H9 (cell line): ENCODE measurements around the gene CLCA4. TPM values are rescaled to one million over a fixed set of nuclear protein-coding genes. Genes with fewer than 3 reads are reported as not detected.

Experiments
- DNase-seq: peaks from one replicate; pipeline ENCODE4 v3.0.0-alpha.2; 2017
- H2AFZ ChIP-seq: one replicate; pipeline ENCODE4 v1.6.1; 2013; ENCODE audit warnings: mild to moderate bottlenecking, low read length, control low read depth, moderate library complexity
- H2AK5ac ChIP-seq: 2 replicates; pipeline ENCODE4 v1.6.1; 2013; ENCODE audit warnings: low read length, control low read depth, mixed read lengths; ENCODE audit not compliant: insufficient read length
- H2BK120ac ChIP-seq: one replicate; pipeline ENCODE4 v1.6.1; 2013; ENCODE audit warnings: low read depth, mild to moderate bottlenecking, low read length, control low read depth, inconsistent platforms; ENCODE audit not compliant: poor library complexity, severe bottlenecking
- H2BK12ac ChIP-seq: 2 replicates; pipeline ENCODE4 v1.6.1; 2013; ENCODE audit warnings: low read length, control low read depth, mixed read lengths, low read depth; ENCODE audit not compliant: insufficient read length
- H2BK15ac ChIP-seq: 2 replicates; pipeline ENCODE4 v1.6.1; 2013; ENCODE audit warnings: low read depth, low read length, control low read depth
- H2BK20ac ChIP-seq: one replicate; pipeline ENCODE4 v1.6.1; 2013; ENCODE audit warnings: low read depth, mild to moderate bottlenecking, low read length, control low read depth, inconsistent platforms; ENCODE audit not compliant: poor library complexity, severe bottlenecking
- H2BK5ac ChIP-seq: 2 replicates; pipeline ENCODE4 v1.6.1; 2013; ENCODE audit warnings: low read length, control low read depth, mixed read lengths; ENCODE audit not compliant: insufficient read length
- H3K14ac ChIP-seq: 2 replicates; pipeline ENCODE4 v1.6.1; 2013; ENCODE audit warnings: low read length, control low read depth; ENCODE audit not compliant: insufficient read depth
- H3K18ac ChIP-seq: 2 replicates; pipeline ENCODE4 v1.6.1; 2013; ENCODE audit warnings: low read depth, mild to moderate bottlenecking, mixed read lengths, low read length, control low read depth; ENCODE audit not compliant: insufficient read length
- H3K23ac ChIP-seq: 2 replicates; pipeline ENCODE4 v1.6.1; 2013; ENCODE audit warnings: low read length, control low read depth, mixed read lengths, low read depth; ENCODE audit not compliant: insufficient read length
- H3K23me2 ChIP-seq: 2 replicates; pipeline ENCODE4 v1.6.1; 2013; ENCODE audit warnings: low read depth, mild to moderate bottlenecking, mixed read lengths, low read length, control low read depth; ENCODE audit not compliant: insufficient read length, poor library complexity, severe bottlenecking
- H3K27ac ChIP-seq: 2 replicates; pipeline ENCODE4 v1.5.1; 2013; ENCODE audit warnings: low read length, control low read depth, mixed read lengths, low read depth; ENCODE audit not compliant: insufficient read length
- H3K27me3 ChIP-seq: 2 replicates; pipeline ENCODE4 v1.6.1; 2013; ENCODE audit warnings: low read length, control low read depth, inconsistent platforms; ENCODE audit not compliant: insufficient read depth
- H3K4ac ChIP-seq: 2 replicates; pipeline ENCODE4 v1.6.1; 2013; ENCODE audit warnings: low read depth, mild to moderate bottlenecking, control low read depth, inconsistent platforms, low read length, moderate library complexity
- H3K4me1 ChIP-seq: 2 replicates; pipeline ENCODE4 v1.6.1; 2013; ENCODE audit warnings: low read length, control low read depth, inconsistent platforms; ENCODE audit not compliant: insufficient read depth
- H3K4me2 ChIP-seq: 2 replicates; pipeline ENCODE4 v1.6.1; 2013; ENCODE audit warnings: low read length, control low read depth, mixed read lengths; ENCODE audit not compliant: insufficient read length, insufficient read depth
- H3K56ac ChIP-seq: 2 replicates; pipeline ENCODE4 v1.6.1; 2013; ENCODE audit warnings: low read depth, mild to moderate bottlenecking, mixed read lengths, low read length, control low read depth; ENCODE audit not compliant: insufficient read length
- H3K79me1 ChIP-seq: 2 replicates; pipeline ENCODE4 v1.6.1; 2013; ENCODE audit warnings: low read depth, mild to moderate bottlenecking, moderate library complexity, low read length, control low read depth, inconsistent platforms; ENCODE audit not compliant: insufficient read depth, poor library complexity, severe bottlenecking
- H3K79me2 ChIP-seq: 2 replicates; pipeline ENCODE4 v1.6.1; 2013; ENCODE audit warnings: low read length, control low read depth, inconsistent platforms; ENCODE audit not compliant: insufficient read depth
- H3K9ac ChIP-seq: 2 replicates; pipeline ENCODE4 v1.6.1; 2013; ENCODE audit warnings: low read length, control low read depth, mixed read lengths; ENCODE audit not compliant: insufficient read length; ENCODE audit errors: extremely low read depth
- H3K9me3 ChIP-seq: one replicate; pipeline ENCODE4 v1.6.1; 2013; ENCODE audit warnings: low read depth, low read length, inconsistent platforms; ENCODE audit not compliant: control insufficient read depth
- H3T11ph ChIP-seq: one replicate; pipeline ENCODE4 v1.6.1; 2013; ENCODE audit warnings: mild to moderate bottlenecking, low read length, control low read depth, inconsistent platforms
- H4K20me1 ChIP-seq: one replicate; pipeline ENCODE4 v1.6.1; 2013; ENCODE audit not compliant: control insufficient read depth, insufficient read length, insufficient read depth
- H4K5ac ChIP-seq: 2 replicates; pipeline ENCODE4 v1.6.1; 2013; ENCODE audit warnings: low read depth, mild to moderate bottlenecking, mixed read lengths, low read length, control low read depth; ENCODE audit not compliant: insufficient read length
- H4K8ac ChIP-seq: replicated peaks from 2 replicates; pipeline ENCODE4 v1.6.1; 2013; ENCODE audit warnings: low read length, control low read depth, mixed read lengths, low read depth; ENCODE audit not compliant: insufficient read length
- H4K91ac ChIP-seq: 2 replicates; pipeline ENCODE4 v1.6.1; 2013; ENCODE audit warnings: low read depth, mild to moderate bottlenecking, moderate library complexity, mixed read lengths, low read length, control low read depth; ENCODE audit not compliant: insufficient read length
- H3K27ac Mint-ChIP-seq, 3 experiments: 2 replicates in 2 of 3; 3 replicates in 1 of 3; pipeline ENCODE4 v1.8.0; 2020 to 2021; ENCODE audit warnings: mixed read lengths in 3 of 3, mild to moderate bottlenecking in 1 of 3, moderate library complexity in 1 of 3
- H3K27me3 Mint-ChIP-seq: 2 replicates; pipeline ENCODE4 v1.8.0; 2021; ENCODE audit warnings: low read depth, mild to moderate bottlenecking, moderate library complexity, mixed read lengths
- H3K36me3 Mint-ChIP-seq, 3 experiments: 2 replicates in 2 of 3; 3 replicates in 1 of 3; pipeline ENCODE4 v1.8.0; 2020 to 2021; ENCODE audit warnings: low read depth in 3 of 3, mixed read lengths in 3 of 3; ENCODE audit not compliant: insufficient read depth in 1 of 3
- H3K4me1 Mint-ChIP-seq, 2 experiments: 2 replicates each; pipeline ENCODE4 v1.8.0; 2020; ENCODE audit warnings: mixed read lengths in 2 of 2
- H3K4me3 Mint-ChIP-seq, 2 experiments: 2 replicates in 1 of 2; 3 replicates in 1 of 2; pipeline ENCODE4 v1.8.0; 2020 to 2021; ENCODE audit warnings: mild to moderate bottlenecking in 2 of 2, mixed read lengths in 2 of 2, moderate library complexity in 1 of 2
- H3K9me3 Mint-ChIP-seq, 2 experiments: 2 replicates in 1 of 2; 3 replicates in 1 of 2; pipeline ENCODE4 v1.8.0; 2020; ENCODE audit warnings: mild to moderate bottlenecking in 2 of 2, mixed read lengths in 2 of 2, moderate library complexity in 1 of 2
- WGBS: extraction: QIAGEN DNeasy Blood & Tissue Kit; methylation state at CpG from one replicate; pipeline ENCODE4 v1.1.7; 2013; ENCODE audit warnings: missing lambda C conversion rate, low lambda C conversion rate, mixed read lengths; ENCODE audit not compliant: insufficient read length; ENCODE audit errors: extremely low coverage; 5-methylcytosine and 5-hydroxymethylcytosine counted together
- total RNA-seq: library from RNA; stranded (reverse); gene quantifications from 2 replicates; pipeline ENCODE4 v1.2.1, GENCODE V29; 2021
- TF ChIP-seq, protein P1 (sequence below): fragments of 200-600 bp; sonication (generic); conservative IDR thresholded peaks from 3 replicates; pipeline ENCODE4 v1.8.0; 2021; ENCODE audit warnings: antibody characterized with exemption, mild to moderate bottlenecking

Gene CLCA4
- total RNA-seq, 1 experiment from 2014 or later: not detected

DNA sequence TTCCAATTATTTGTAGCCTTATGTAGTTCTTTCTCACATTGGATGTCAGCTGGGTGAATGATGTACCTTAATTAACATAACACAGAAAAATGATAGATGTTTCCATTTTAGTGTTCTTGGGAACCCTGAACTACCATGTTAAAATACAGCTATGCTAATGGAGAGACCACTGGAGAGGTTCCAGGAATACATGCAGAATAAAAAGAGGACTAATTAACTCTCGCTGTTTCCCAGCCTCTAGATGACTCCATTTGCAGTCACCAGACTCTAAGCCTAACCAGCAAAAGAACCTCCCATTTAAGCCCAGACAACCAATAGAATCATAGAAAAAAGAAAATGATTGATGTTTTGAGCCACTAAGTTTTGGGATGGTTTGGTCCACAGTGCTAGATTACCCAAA, 36.2 kb downstream of the CLCA4 start:
- WGBS: no CpG with 5 or more reads among the region's 1 CpG

More for the DNA sequence above, 36.2 kb downstream of the CLCA4 start:
- H2BK12ac ChIP-seq: no peak overlapping the region
- H3K79me1 ChIP-seq: no peaks in the 10 kb centered on the region
- no peak overlapping the region for H3K56ac ChIP-seq
- Mint-ChIP-seq H3K9me3 (no peaks in the 10 kb centered on the region), H3K4me1 (no peaks in the 10 kb centered on the region), H3K36me3 (no peaks in the 10 kb centered on the region), H3K27me3 (no peaks in the 10 kb centered on the region), H3K4me3 (no peak overlapping the region), H3K27ac (no peak overlapping the region)
- H3K4ac ChIP-seq: no peak overlapping the region
- H2BK120ac ChIP-seq: no peak overlapping the region
- H4K5ac ChIP-seq: no peak overlapping the region
- H4K8ac ChIP-seq: no peak overlapping the region
- H3K4me1 ChIP-seq: no peaks in the 10 kb centered on the region
- H3K4me2 ChIP-seq: no peak overlapping the region
- H4K20me1 ChIP-seq: no peaks in the 10 kb centered on the region
- H4K91ac ChIP-seq: no peak overlapping the region
- H3K23me2 ChIP-seq: no peaks in the 10 kb centered on the region
- H3K18ac ChIP-seq: no peak overlapping the region
- TF ChIP-seq, protein P1, sequence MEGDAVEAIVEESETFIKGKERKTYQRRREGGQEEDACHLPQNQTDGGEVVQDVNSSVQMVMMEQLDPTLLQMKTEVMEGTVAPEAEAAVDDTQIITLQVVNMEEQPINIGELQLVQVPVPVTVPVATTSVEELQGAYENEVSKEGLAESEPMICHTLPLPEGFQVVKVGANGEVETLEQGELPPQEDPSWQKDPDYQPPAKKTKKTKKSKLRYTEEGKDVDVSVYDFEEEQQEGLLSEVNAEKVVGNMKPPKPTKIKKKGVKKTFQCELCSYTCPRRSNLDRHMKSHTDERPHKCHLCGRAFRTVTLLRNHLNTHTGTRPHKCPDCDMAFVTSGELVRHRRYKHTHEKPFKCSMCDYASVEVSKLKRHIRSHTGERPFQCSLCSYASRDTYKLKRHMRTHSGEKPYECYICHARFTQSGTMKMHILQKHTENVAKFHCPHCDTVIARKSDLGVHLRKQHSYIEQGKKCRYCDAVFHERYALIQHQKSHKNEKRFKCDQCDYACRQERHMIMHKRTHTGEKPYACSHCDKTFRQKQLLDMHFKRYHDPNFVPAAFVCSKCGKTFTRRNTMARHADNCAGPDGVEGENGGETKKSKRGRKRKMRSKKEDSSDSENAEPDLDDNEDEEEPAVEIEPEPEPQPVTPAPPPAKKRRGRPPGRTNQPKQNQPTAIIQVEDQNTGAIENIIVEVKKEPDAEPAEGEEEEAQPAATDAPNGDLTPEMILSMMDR: no peak
- no peaks in the 10 kb centered on the region for H3K79me2 ChIP-seq
- no peak overlapping the region for H3K14ac ChIP-seq
- no peak overlapping the region for H2BK15ac ChIP-seq
- no peak overlapping the region for H3T11ph ChIP-seq
- no peaks in the 10 kb centered on the region for H3K9me3 ChIP-seq
- DNase-seq: no peak
- H3K27ac ChIP-seq: no peak overlapping the region
- no peaks in the 10 kb centered on the region for H3K27me3 ChIP-seq
- no peak overlapping the region for H2AFZ ChIP-seq
- no peak overlapping the region for H2BK5ac ChIP-seq
- no peak overlapping the region for H3K23ac ChIP-seq
- no peak overlapping the region for H2AK5ac ChIP-seq
- no peak overlapping the region for H2BK20ac ChIP-seq
- no peak overlapping the region for H3K9ac ChIP-seq
